PC-9 (cell line): ENCODE measurements around the gene URGCP.

ENCODE experiments used
- CTCF ChIP-seq: fragments of 200-600 bp; sonication (generic); conservative IDR thresholded peaks from 2 replicates; pipeline ENCODE4 v1.6.1; 2017; ENCODE audit warnings: mixed run types, antibody characterized with exemption, mild to moderate bottlenecking, moderate library complexity
- EZH2 ChIP-seq: fragments of 200-600 bp; sonication (generic); IDR thresholded peaks from 2 replicates; pipeline ENCODE4 v1.8.0; 2017; ENCODE audit warnings: antibody characterized with exemption, low read depth

- TF ChIP-seq CTCF (no peak), EZH2 (no peak)
Measured at GRCh38 chr7:43925984-43926797, 19.8 kb upstream of the URGCP start, which contains the start of gene UBE2D4.
